Measurements from ENCODE around the gene TMEM147. TPM values are rescaled to one million over a fixed set of nuclear protein-coding genes. Genes with fewer than 3 reads are reported as not detected.

Gene TMEM147
- total and polyA plus RNA-seq, 2 of the 13 experiments (the other 11 are each of a cell fraction or from before 2014, with no cell fraction given) = 141 to 176 TPM

- TF ChIP-seq CREB1 (IDR thresholded peaks at IDR 0.05) (no peak), CREB1 (CRISPR knock-in tag; IDR thresholded peaks at IDR 0.05) (0 out of 2 replicates have a peak, but pooled peaks have one; percentile 52), GFI1 (CRISPR knock-in tag; IDR thresholded peaks at IDR 0.05; ENCODE audit: borderline replicate concordance) (peak; percentile 86; the same call in 1 of the 2 replicates), ZFAT (CRISPR knock-in tag; conservative IDR thresholded peaks at IDR 0.05) (no peak), ZNF34 (CRISPR knock-in tag; IDR thresholded peaks at IDR 0.05; ENCODE audit: borderline replicate concordance) (no peak), FOXC1 (CRISPR knock-in tag; IDR thresholded peaks at IDR 0.05; ENCODE audit: borderline replicate concordance) (peak; percentile 56; the same call in 1 of the 2 replicates), ZNF512B (CRISPR knock-in tag; IDR thresholded peaks at IDR 0.05; ENCODE audit: borderline replicate concordance) (0 out of 2 replicates have a peak, but pooled peaks have one; percentile 48), ZNF678 (CRISPR knock-in tag; IDR thresholded peaks at IDR 0.05) (no peak), NFKB2 (CRISPR knock-in tag; IDR thresholded peaks at IDR 0.05; ENCODE audit: borderline replicate concordance) (peak; percentile 62; the same call in 1 of the 2 replicates), MXD1 (CRISPR knock-in tag; IDR thresholded peaks at IDR 0.05) (no peak), FOXP1 (IDR thresholded peaks at IDR 0.05) (no peak), FOXP1 (CRISPR knock-in tag; IDR thresholded peaks at IDR 0.05) (peak; percentile 19; the same call in 1 of the 2 replicates), FIP1L1 (IDR thresholded peaks at IDR 0.05; ENCODE audit: borderline replicate concordance, insufficient read depth, low read depth, low read length) (no peak), ZNF567 (CRISPR knock-in tag; IDR thresholded peaks at IDR 0.05; ENCODE audit: borderline replicate concordance) (no peak), BORCS8-MEF2B (CRISPR knock-in tag; IDR thresholded peaks at IDR 0.05) (peak; percentile 56; the same call in 1 of the 2 replicates), ZNF17 (CRISPR knock-in tag; IDR thresholded peaks at IDR 0.05) (no peak), ZNF720 (CRISPR knock-in tag; IDR thresholded peaks at IDR 0.05) (no peak), GPBP1L1 (CRISPR knock-in tag; IDR thresholded peaks at IDR 0.05) (no peak)
- TF ChIP-seq, protein P1, sequence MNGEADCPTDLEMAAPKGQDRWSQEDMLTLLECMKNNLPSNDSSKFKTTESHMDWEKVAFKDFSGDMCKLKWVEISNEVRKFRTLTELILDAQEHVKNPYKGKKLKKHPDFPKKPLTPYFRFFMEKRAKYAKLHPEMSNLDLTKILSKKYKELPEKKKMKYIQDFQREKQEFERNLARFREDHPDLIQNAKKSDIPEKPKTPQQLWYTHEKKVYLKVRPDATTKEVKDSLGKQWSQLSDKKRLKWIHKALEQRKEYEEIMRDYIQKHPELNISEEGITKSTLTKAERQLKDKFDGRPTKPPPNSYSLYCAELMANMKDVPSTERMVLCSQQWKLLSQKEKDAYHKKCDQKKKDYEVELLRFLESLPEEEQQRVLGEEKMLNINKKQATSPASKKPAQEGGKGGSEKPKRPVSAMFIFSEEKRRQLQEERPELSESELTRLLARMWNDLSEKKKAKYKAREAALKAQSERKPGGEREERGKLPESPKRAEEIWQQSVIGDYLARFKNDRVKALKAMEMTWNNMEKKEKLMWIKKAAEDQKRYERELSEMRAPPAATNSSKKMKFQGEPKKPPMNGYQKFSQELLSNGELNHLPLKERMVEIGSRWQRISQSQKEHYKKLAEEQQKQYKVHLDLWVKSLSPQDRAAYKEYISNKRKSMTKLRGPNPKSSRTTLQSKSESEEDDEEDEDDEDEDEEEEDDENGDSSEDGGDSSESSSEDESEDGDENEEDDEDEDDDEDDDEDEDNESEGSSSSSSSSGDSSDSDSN (CRISPR knock-in tag; IDR thresholded peaks at IDR 0.05) = 0 out of 2 replicates have a peak, but pooled peaks have one; percentile 39
- TF ChIP-seq, protein P2, sequence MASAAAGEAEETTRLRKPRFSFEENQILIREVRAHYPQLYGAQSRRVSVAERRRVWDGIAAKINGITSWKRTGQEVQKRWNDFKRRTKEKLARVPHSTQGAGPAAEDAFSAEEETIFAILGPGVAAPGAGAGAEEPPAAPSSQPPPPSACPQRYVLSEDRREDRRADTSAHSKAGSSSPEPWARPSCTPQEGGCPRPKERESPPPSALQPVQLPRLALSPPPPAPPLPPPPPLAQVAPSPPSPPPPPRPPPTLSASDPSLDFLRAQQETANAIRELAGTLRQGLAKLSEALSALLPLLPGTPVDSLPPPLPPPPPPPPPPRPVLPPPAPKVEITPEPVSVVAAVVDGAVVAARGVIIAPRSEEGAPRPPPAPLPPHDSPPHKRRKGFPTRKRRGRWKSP (CRISPR knock-in tag; IDR thresholded peaks at IDR 0.05) = no peak
- TF ChIP-seq, protein P3, sequence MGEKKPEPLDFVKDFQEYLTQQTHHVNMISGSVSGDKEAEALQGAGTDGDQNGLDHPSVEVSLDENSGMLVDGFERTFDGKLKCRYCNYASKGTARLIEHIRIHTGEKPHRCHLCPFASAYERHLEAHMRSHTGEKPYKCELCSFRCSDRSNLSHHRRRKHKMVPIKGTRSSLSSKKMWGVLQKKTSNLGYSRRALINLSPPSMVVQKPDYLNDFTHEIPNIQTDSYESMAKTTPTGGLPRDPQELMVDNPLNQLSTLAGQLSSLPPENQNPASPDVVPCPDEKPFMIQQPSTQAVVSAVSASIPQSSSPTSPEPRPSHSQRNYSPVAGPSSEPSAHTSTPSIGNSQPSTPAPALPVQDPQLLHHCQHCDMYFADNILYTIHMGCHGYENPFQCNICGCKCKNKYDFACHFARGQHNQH (CRISPR knock-in tag; IDR thresholded peaks at IDR 0.05) = peak; percentile 30; the same call in 1 of the 2 replicates
Measured at GRCh38 chr19:35569281-35569781, 23.9 kb downstream of the TMEM147 start (continued).

Measured in HepG2 (cell line).